Omental fat pad (tissue), 4 donors: ENCODE data around the gene DEFB128. TPM values are rescaled to one million over a fixed set of nuclear protein-coding genes. Genes with fewer than 3 reads are reported as not detected.

Experiments used
- ATAC-seq: fragments of 150-250 bp; one replicate; pipeline ENCODE4 v1.9.1; 2016; ENCODE audit warnings: mild to moderate bottlenecking, moderate library complexity; ENCODE audit not compliant: low FRiP score
- DNase-seq: peaks from one replicate; pipeline ENCODE4 v3.0.0-alpha.2; 2019; ENCODE audit warnings: low spot score
- total RNA-seq, 4 donors: library from RNA; depleted of rRNA; stranded (reverse); fragments of >200 nt; gene quantifications; one replicate each; pipeline ENCODE4 v1.1.0, GENCODE V29; 2016
- TF ChIP-seq, protein P1 (sequence below), 3 donors: fragments of 450-650 bp; IDR thresholded peaks; one replicate each; pipeline ENCODE4 v1.5.1; 2016 to 2017; ENCODE audit warnings: antibody characterized with exemption in 3 of 3, mild to moderate bottlenecking in 3 of 3, moderate library complexity in 2 of 3

The DEFB128 gene
- total RNA-seq, 4 donors from 2014 or later, result not detected

DNA sequence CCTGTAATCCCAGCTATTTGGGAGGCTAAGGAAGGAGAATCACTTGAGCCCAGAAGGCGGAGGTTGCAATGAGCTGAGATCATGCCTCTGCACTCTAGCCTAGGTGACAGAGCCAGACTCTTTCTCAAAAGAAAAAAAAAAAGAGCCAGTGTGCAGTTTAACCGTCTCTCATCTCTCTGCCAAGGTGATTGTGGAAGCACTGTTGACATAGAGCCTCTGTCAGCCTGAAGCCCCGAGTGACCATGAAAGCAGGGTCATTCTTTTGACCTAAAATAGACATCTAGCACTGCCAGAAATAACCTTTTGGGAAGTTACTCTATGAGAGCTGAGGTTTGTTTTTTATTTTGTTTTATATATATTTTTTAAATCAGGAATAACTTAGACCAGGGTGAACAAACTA is 24.9 kb downstream of the DEFB128 start:
- no peak for DNase-seq
- TF ChIP-seq, protein P1, sequence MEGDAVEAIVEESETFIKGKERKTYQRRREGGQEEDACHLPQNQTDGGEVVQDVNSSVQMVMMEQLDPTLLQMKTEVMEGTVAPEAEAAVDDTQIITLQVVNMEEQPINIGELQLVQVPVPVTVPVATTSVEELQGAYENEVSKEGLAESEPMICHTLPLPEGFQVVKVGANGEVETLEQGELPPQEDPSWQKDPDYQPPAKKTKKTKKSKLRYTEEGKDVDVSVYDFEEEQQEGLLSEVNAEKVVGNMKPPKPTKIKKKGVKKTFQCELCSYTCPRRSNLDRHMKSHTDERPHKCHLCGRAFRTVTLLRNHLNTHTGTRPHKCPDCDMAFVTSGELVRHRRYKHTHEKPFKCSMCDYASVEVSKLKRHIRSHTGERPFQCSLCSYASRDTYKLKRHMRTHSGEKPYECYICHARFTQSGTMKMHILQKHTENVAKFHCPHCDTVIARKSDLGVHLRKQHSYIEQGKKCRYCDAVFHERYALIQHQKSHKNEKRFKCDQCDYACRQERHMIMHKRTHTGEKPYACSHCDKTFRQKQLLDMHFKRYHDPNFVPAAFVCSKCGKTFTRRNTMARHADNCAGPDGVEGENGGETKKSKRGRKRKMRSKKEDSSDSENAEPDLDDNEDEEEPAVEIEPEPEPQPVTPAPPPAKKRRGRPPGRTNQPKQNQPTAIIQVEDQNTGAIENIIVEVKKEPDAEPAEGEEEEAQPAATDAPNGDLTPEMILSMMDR (IDR thresholded peaks at IDR 0.05), result no peak

DNA sequence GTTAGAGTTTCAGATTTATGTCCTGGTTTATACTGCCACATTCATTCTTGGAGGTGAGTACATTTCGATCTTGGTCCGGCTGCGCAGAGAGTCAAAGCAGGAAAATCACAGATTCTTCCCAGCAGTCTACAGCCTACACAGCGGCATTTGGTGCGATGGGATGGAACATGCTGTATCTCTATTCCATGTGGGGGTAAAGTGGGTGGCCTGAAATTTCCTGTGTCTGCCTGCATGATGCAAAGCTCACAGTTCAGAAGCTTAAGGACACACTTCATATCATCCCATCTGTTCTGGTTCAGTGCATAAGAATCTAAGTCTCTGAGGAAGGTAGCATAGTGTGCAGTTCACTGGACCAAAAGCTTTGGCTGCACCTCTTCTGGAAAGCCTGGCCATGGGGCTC is 32.4 kb downstream of the DEFB128 start, which contains the start of gene DEFB127:
Gene DEFB127 (plus strand): TSS at position 301 of the 400 bp plus-strand sequence. CDS start 91 bp downstream, at position 392.
- TF ChIP-seq, protein P1 (IDR thresholded peaks at IDR 0.05), result no peak
- DNase-seq (no peak), ATAC-seq (no peak)

More for the DNA sequence above, 24.9 kb downstream of the DEFB128 start:
- no peak for ATAC-seq

DNA sequence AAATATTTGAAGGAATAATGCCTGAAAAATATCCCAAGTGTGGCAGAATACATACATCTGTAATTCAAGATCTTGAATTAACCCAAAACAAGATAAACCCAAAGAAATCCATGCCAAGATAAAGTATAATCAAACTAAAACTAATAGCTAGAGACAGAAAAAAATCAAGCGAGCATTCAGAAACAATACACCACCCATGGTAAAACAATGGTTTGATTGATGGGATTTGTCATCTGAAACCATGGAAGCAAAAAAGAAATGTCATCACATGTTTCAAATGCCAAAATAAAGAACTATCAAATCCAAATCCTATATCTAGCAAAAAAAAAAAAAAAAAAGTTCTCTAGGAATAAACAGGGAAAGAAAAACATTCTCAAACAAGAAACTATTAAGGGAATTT is 37.4 kb downstream of the DEFB128 start:
- DNase-seq, result no peak
- TF ChIP-seq, protein P1 (IDR thresholded peaks at IDR 0.05), result no peak
- no peak for ATAC-seq

DNA sequence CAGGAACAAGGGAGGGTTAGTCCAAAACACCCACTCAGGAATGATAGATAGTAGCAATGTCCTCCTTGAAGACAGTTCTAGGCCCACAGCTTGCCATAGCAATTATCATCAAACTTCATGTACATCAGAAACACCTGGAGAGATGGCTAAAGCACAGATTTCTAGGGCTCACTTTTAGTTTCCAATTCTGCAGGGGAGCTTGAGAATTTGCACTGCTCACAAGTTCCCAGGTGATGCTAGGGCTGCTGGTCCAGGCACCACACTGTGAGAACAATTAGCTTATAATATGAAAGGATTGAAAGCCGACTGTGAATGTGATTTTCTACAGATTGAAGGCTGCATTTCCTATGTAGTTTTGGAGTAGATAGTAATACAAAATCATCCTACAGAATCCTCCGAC is 43.6 kb downstream of the DEFB128 start:
- TF ChIP-seq, protein P1 (IDR thresholded peaks at IDR 0.05), result no peak
- ATAC-seq, result no peak
- DNase-seq, result no peak

DNA sequence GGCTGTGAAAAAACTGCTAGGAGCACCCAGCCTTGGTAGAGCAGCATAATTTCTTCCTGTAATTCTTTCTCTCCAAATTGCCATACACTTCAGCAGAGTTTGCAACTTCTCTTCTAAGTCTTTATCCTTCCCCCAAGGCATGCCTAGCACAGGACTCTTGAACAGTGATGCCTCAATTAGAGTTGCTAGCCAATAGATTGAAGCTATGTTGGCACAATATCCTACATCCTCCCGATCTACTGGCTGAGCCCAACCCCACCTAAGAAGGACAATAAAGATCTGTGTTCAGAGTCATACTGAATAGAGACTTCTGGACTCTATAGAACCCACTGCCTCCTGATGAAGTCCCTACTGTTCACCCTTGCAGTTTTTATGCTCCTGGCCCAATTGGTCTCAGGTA is 47.2 kb downstream of the DEFB128 start, which contains the start of gene DEFB126:
Gene DEFB126 (plus strand): TSS at position 301 of the 400 bp plus-strand sequence. CDS start 39 bp downstream, at position 340.
- no peak for DNase-seq
- no peak for ATAC-seq

More for the DNA sequence above, 47.2 kb downstream of the DEFB128 start, which contains the start of gene DEFB126:
- TF ChIP-seq, protein P1 (IDR thresholded peaks at IDR 0.05), result no peak

Other genes starting within 250 kb of the DEFB128 start
- not detected for gene DEFB125, start 102.0 kb downstream of the DEFB128 start, total RNA-seq
- gene DEFB126, start 47.1 kb downstream of the DEFB128 start, total RNA-seq, result not detected
- not detected for gene DEFB127, start 32.3 kb downstream of the DEFB128 start, total RNA-seq
- not detected for gene DEFB129, start 37.5 kb upstream of the DEFB128 start, total RNA-seq
- 1 to 10 TPM; 1.5 to 9.2 (median 2.0) TPM for gene DEFB132, start 68.0 kb upstream of the DEFB128 start, total RNA-seq
- 1 to 10 TPM; 1.4 to 3.0 (median 1.9) TPM for gene C20orf96, start 101.0 kb upstream of the DEFB128 start, total RNA-seq
- 10 to 100 TPM; 10.5 to 20.1 (median 12.6) TPM for gene ZCCHC3, start 107.9 kb upstream of the DEFB128 start, total RNA-seq
- gene SOX12, start 135.8 kb upstream of the DEFB128 start, total RNA-seq, result 1 to 10 TPM; 2.0 to 3.3 (median 2.5) TPM
- gene NRSN2, start 157.4 kb upstream of the DEFB128 start, total RNA-seq, result 10 to 100 TPM; 12.6 to 19.1 (median 15.8) TPM
- 10 to 100 TPM in 1 of 4 donors, 1 to 10 TPM in 3; 5.5 to 10.6 (median 6.2) TPM for gene TRIB3, start 191.0 kb upstream of the DEFB128 start, total RNA-seq
- 10 to 100 TPM; 49.9 to 88.1 (median 52.9) TPM for gene RBCK1, start 218.6 kb upstream of the DEFB128 start, total RNA-seq